Trophoblast cell (in vitro differentiated cells and primary cell): ENCODE data around the gene MRM3.
A peak's percentile ranks its signal among the peaks of the same experiment; 100 is the strongest.
"Not testable (repeated sequence)": the region's sequence is repeated elsewhere in the genome, so short reads cannot be mapped to it uniquely, and the experiment has no call there.

Experiments used
- DNase-seq, 2 donors: peaks; one replicate each; pipeline ENCODE4 v3.0.0-alpha.2; 2016
- H2AFZ ChIP-seq: 2 replicates; pipeline ENCODE4 v1.6.1; 2013; ENCODE audit warnings: low read length, moderate library complexity, mild to moderate bottlenecking; ENCODE audit not compliant: insufficient read depth, poor library complexity
- H2AK5ac ChIP-seq: 2 replicates; pipeline ENCODE4 v1.6.1; 2013; ENCODE audit warnings: mild to moderate bottlenecking, low read length
- H2BK120ac ChIP-seq: 2 replicates; pipeline ENCODE4 v1.6.1; 2013; ENCODE audit warnings: low read length, mild to moderate bottlenecking, moderate library complexity; ENCODE audit not compliant: insufficient read depth, poor library complexity
- H2BK12ac ChIP-seq: 2 replicates; pipeline ENCODE4 v1.6.1; 2013; ENCODE audit warnings: mild to moderate bottlenecking, low read length, moderate library complexity
- H2BK5ac ChIP-seq: 2 replicates; pipeline ENCODE4 v1.6.1; 2013; ENCODE audit warnings: low read length, low read depth, moderate library complexity, mild to moderate bottlenecking; ENCODE audit not compliant: poor library complexity
- H3K14ac ChIP-seq: 2 replicates; pipeline ENCODE4 v1.6.1; 2013; ENCODE audit warnings: mild to moderate bottlenecking, low read length
- H3K18ac ChIP-seq: 2 replicates; pipeline ENCODE4 v1.6.1; 2013; ENCODE audit warnings: mild to moderate bottlenecking, low read length
- H3K23ac ChIP-seq: 2 replicates; pipeline ENCODE4 v1.6.1; 2013; ENCODE audit warnings: low read length
- H3K27ac ChIP-seq: 2 replicates; pipeline ENCODE4 v1.5.1; 2013; ENCODE audit warnings: low read depth, mild to moderate bottlenecking, inconsistent platforms, low read length, moderate library complexity
- H3K27me3 ChIP-seq: 2 replicates; pipeline ENCODE4 v1.6.1; 2013; ENCODE audit warnings: inconsistent platforms, mild to moderate bottlenecking, low read length, moderate library complexity; ENCODE audit not compliant: insufficient read depth
- H3K36me3 ChIP-seq, 2 experiments: 1 replicate in 1 of 2; 2 replicates in 1 of 2; pipeline ENCODE4 v1.6.1; 2013; ENCODE audit warnings: low read length in 2 of 2, mild to moderate bottlenecking in 2 of 2, moderate library complexity in 1 of 2; ENCODE audit not compliant: insufficient read depth in 2 of 2, control insufficient read depth in 1 of 2
- H3K4ac ChIP-seq: 2 replicates; pipeline ENCODE4 v1.6.1; 2013; ENCODE audit warnings: low read depth, mild to moderate bottlenecking, low read length, moderate library complexity
- H3K4me1 ChIP-seq, 2 experiments: 1 replicate in 1 of 2; 2 replicates in 1 of 2; pipeline ENCODE4 v1.6.1; 2013; ENCODE audit warnings: low read length in 2 of 2, mild to moderate bottlenecking in 2 of 2, moderate library complexity in 1 of 2; ENCODE audit not compliant: insufficient read depth in 2 of 2, control insufficient read depth in 1 of 2
- H3K4me2 ChIP-seq: 2 replicates; pipeline ENCODE4 v1.6.1; 2013; ENCODE audit warnings: inconsistent platforms, mild to moderate bottlenecking, low read length, moderate library complexity
- H3K4me3 ChIP-seq: 2 replicates; pipeline ENCODE4 v1.5.1; 2013; ENCODE audit warnings: mild to moderate bottlenecking, low read depth, low read length, inconsistent platforms
- H3K79me1 ChIP-seq: one replicate; pipeline ENCODE4 v1.6.1; 2013; ENCODE audit warnings: low read length
- H3K79me2 ChIP-seq: 2 replicates; pipeline ENCODE4 v1.6.1; 2013; ENCODE audit warnings: low read length, mild to moderate bottlenecking; ENCODE audit not compliant: control insufficient read depth, insufficient read depth, poor library complexity
- H3K9ac ChIP-seq: 2 replicates; pipeline ENCODE4 v1.6.1; 2013; ENCODE audit warnings: mild to moderate bottlenecking, low read length
- H3K9me3 ChIP-seq: 2 replicates; pipeline ENCODE4 v1.6.1; 2013; ENCODE audit warnings: low read depth, mild to moderate bottlenecking, control low read depth, inconsistent platforms, low read length; ENCODE audit not compliant: insufficient read depth
- H4K12ac ChIP-seq: 2 replicates; pipeline ENCODE4 v1.6.1; 2013; ENCODE audit warnings: low read depth, mild to moderate bottlenecking, low read length, moderate library complexity
- H4K8ac ChIP-seq: 2 replicates; pipeline ENCODE4 v1.6.1; 2013; ENCODE audit warnings: low read depth, mild to moderate bottlenecking, low read length, moderate library complexity
- H4K91ac ChIP-seq: one replicate; pipeline ENCODE4 v1.6.1; 2013; ENCODE audit warnings: low read depth, mild to moderate bottlenecking, low read length, moderate library complexity
- WGBS: extraction: QIAGEN DNeasy Blood & Tissue Kit; methylation state at CpG from one replicate; pipeline ENCODE4 v1.1.7; 2013; ENCODE audit warnings: missing lambda C conversion rate; ENCODE audit not compliant: insufficient read length, insufficient coverage; ENCODE audit errors: extremely low coverage; 5-methylcytosine and 5-hydroxymethylcytosine counted together

Gene MRM3

GRCh38 chr17:785901-786300 lies 3.7 kb downstream of the MRM3 start:
- H4K8ac ChIP-seq, H2BK120ac ChIP-seq, H2BK5ac ChIP-seq, H2AK5ac ChIP-seq, H3K4me2 ChIP-seq, H3K4me3 ChIP-seq, H2AFZ ChIP-seq, H3K4me1 ChIP-seq, H3K79me2 ChIP-seq, H3K9ac ChIP-seq, H4K12ac ChIP-seq, H3K18ac ChIP-seq, H3K27ac ChIP-seq, H4K91ac ChIP-seq, H3K4ac ChIP-seq, H3K27me3 ChIP-seq, H3K9me3 ChIP-seq, H2BK12ac ChIP-seq, H3K79me1 ChIP-seq, H3K23ac ChIP-seq, H3K14ac ChIP-seq: not testable (repeated sequence)
- peaks cover 3 to 20% of the 10 kb centered on the region in 2 experiments for H3K36me3 ChIP-seq
- no CpG with 5 or more reads among the region's 7 CpGs for WGBS
- DNase-seq = peak; percentile 55 to 91

GRCh38 chr17:787641-788221 lies 5.6 kb downstream of the MRM3 start:
- Histone ChIP-seq H4K12ac (no peak overlapping the region), H3K79me1 (no peaks in the 10 kb centered on the region), H2BK5ac (no peak overlapping the region), H2BK12ac (no peak overlapping the region), H3K18ac (no peak overlapping the region), H3K27ac (no peak overlapping the region), H4K8ac (no peak overlapping the region), H2BK120ac (no peak overlapping the region), H3K14ac (no peak overlapping the region), H3K4me3 (no peak overlapping the region), H3K4me1 (peaks cover 4% of the 10 kb centered on the region in 2 experiments), H3K23ac (no peak overlapping the region), H4K91ac (no peak overlapping the region), H3K4ac (no peak overlapping the region), H2AFZ (no peak overlapping the region), H3K4me2 (no peak overlapping the region), H3K36me3 (peaks cover 11 to 37% of the 10 kb centered on the region in 2 experiments), H3K9me3 (peaks cover 2% of the 10 kb centered on the region), H3K9ac (no peak overlapping the region), H3K79me2 (no peaks in the 10 kb centered on the region), H2AK5ac (no peak overlapping the region), H3K27me3 (no peaks in the 10 kb centered on the region)
- no peak for DNase-seq
- no CpG with 5 or more reads among the region's 12 CpGs for WGBS

- DNase-seq = no peak
- no peak overlapping the region for H3K23ac ChIP-seq
- H3K36me3 ChIP-seq = peaks cover 12 to 39% of the 10 kb centered on the region in 2 experiments
- no peak overlapping the region for H3K27ac ChIP-seq
- H4K91ac ChIP-seq = no peak overlapping the region
- no peak overlapping the region for H2BK12ac ChIP-seq
- no peak overlapping the region for H3K4ac ChIP-seq
- H3K79me1 ChIP-seq = no peaks in the 10 kb centered on the region
- H2BK120ac ChIP-seq = no peak overlapping the region
- H2AFZ ChIP-seq = no peak overlapping the region
- no peak overlapping the region for H3K4me2 ChIP-seq
- H3K9ac ChIP-seq = no peak overlapping the region
- no peak overlapping the region for H3K18ac ChIP-seq
- peak overlapping the region; percentile 46 for H4K12ac ChIP-seq
- peaks cover 2% of the 10 kb centered on the region for H3K9me3 ChIP-seq
- no peak overlapping the region for H3K4me3 ChIP-seq
- no peaks in the 10 kb centered on the region for H3K27me3 ChIP-seq
- H3K14ac ChIP-seq = no peak overlapping the region
- WGBS = no CpG with 5 or more reads among the region's 4 CpGs
- H2AK5ac ChIP-seq = no peak overlapping the region
- H3K79me2 ChIP-seq = no peaks in the 10 kb centered on the region
- no peak overlapping the region for H2BK5ac ChIP-seq
- H4K8ac ChIP-seq = no peak overlapping the region
- peaks cover 2 to 4% of the 10 kb centered on the region in 2 experiments for H3K4me1 ChIP-seq
Observed at GRCh38 chr17:788551-788950, 6.4 kb downstream of the MRM3 start.

- no peaks in the 10 kb centered on the region for H3K79me2 ChIP-seq
- no peak overlapping the region for H2BK12ac ChIP-seq
- H3K27ac ChIP-seq = no peak overlapping the region
- H4K12ac ChIP-seq = no peak overlapping the region
- peaks cover 2 to 4% of the 10 kb centered on the region in 2 experiments for H3K4me1 ChIP-seq
- H3K36me3 ChIP-seq = peaks cover 12 to 36% of the 10 kb centered on the region in 2 experiments
- no peak overlapping the region for H2AFZ ChIP-seq
- no peaks in the 10 kb centered on the region for H3K27me3 ChIP-seq
- H3K9ac ChIP-seq = no peak overlapping the region
- H3K23ac ChIP-seq = no peak overlapping the region
- no peak overlapping the region for H2AK5ac ChIP-seq
- no peak overlapping the region for H3K4ac ChIP-seq
- no peak overlapping the region for H2BK5ac ChIP-seq
- no peak overlapping the region for H2BK120ac ChIP-seq
- no peak for DNase-seq
- no peak overlapping the region for H3K4me3 ChIP-seq
- no peak overlapping the region for H3K14ac ChIP-seq
- peaks cover 2% of the 10 kb centered on the region for H3K9me3 ChIP-seq
- no peak overlapping the region for H3K18ac ChIP-seq
- H4K8ac ChIP-seq = no peak overlapping the region
- H3K79me1 ChIP-seq = no peaks in the 10 kb centered on the region
- no peak overlapping the region for H3K4me2 ChIP-seq
- WGBS = no CpG with 5 or more reads among the region's 14 CpGs
- no peak overlapping the region for H4K91ac ChIP-seq
Observed at GRCh38 chr17:789160-789840, 7.1 kb downstream of the MRM3 start.
